ENCODE measurements around the gene TOMM20.
"Not testable (repeated sequence)": the region's sequence is repeated elsewhere in the genome, so short reads cannot be mapped to it uniquely, and the experiment has no call there.

TOMM20 gene

DNA sequence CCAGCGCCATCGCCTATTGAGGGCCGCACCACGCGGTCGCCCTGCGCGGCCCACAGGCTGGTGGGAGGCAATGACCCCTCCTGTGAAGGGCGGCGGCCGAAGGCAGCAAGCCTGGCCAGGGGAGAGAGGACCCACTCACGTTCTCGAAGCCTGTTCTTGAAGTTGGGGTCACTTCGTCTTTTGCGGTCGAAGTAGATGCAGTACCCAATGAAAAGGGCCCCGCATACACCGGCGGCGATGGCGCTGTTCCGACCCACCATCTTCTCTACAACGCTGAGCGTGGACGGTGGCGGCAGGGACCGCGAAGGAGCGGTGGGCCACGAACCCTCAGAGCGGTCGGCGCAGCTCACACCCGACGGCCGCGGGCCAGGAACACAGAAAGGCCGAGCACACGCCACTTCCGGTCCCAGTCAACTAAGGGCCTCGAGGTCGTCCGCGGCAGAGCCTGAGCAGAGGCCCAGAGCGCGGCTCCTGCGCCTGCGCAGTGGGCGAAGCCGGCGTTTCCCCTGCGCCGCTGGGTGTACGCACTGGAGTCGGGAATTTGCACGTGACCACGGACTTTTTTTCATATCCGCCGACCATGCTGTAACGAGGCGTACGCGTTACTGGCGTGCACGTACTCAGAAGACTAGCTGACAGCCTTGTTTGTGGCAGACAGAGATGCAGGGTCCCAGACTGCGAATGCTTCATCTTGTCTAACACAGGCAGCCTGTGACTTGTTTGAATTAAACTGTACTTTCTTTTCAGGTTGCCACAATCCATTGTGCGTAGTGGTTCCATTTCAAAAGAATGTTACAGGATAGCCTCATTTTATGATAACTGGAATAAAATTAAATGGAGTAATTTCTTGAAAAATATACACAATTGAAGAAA, at the start of gene TOMM20:
Gene TOMM20, minus strand, starts transcription at position 382 of the 873 bp plus-strand sequence. Its CDS starts 122 bp downstream, at position 260.
- in situ Hi-C loops (cut with MboI; ENCODE audit: low sequenced_read_pairs) = no loop called here

DNA sequence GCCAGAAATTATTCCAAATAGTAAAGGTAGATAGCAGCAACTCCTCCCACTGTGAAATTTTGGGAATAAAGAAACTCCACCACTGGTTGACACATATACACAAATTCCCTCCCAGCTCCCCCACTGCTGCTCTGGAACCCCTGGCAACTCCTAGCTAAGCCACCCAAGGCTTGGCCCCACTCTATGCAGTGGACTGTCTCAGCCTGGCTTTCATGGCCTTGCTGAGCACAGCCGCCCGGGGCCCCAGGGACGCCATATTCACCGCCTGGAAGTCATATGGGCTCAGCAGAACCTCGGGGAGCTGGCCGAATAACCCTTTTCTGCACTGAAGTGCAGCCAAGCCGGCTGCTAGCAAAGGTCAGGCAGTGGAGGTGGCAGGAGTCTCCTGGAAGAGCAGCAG, 47.8 kb upstream of the TOMM20 start:
- in situ Hi-C loops (cut with MboI; ENCODE audit: low sequenced_read_pairs) = no loop called here

DNA sequence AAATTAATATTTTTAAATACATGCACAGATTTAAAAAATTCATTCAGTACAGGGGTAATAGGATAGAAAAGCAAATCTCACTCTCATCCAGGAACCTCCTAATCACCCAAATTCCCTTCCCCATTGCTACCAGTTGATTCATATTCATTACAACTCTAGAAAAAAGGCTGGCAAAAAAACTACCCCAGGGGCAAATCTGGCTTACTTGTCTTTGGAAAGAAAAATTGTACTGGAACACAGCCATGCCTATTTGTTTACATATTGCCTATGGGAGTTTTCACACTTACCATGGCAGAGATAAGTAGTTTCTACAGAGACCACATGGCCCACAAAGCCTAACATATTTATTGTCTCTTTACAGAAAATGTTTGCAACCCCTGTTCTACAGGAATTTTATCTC, 41.3 kb upstream of the TOMM20 start:
- in situ Hi-C loops (cut with MboI; ENCODE audit: low sequenced_read_pairs) = no loop called here

DNA sequence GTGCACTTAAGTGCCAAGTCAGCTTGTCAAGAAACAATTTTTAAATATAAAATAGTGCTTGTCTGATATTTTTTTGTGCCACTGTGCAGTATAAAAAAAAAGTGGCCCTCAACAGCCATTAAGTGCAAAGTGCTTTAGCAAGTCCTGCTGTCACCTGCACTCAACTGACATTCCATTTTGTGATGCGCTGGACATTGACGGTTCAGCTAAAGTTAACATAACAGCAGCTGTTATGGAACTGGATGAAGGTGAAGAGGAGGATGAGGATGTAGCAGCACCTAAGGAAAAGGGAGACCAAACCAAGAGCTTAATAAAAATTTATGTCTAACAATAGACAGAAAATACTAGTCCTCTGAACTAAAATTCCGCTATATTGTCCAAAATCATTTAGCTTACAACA, 39.7 kb upstream of the TOMM20 start:
- in situ Hi-C loops (cut with MboI; ENCODE audit: low sequenced_read_pairs) = no loop called here

DNA sequence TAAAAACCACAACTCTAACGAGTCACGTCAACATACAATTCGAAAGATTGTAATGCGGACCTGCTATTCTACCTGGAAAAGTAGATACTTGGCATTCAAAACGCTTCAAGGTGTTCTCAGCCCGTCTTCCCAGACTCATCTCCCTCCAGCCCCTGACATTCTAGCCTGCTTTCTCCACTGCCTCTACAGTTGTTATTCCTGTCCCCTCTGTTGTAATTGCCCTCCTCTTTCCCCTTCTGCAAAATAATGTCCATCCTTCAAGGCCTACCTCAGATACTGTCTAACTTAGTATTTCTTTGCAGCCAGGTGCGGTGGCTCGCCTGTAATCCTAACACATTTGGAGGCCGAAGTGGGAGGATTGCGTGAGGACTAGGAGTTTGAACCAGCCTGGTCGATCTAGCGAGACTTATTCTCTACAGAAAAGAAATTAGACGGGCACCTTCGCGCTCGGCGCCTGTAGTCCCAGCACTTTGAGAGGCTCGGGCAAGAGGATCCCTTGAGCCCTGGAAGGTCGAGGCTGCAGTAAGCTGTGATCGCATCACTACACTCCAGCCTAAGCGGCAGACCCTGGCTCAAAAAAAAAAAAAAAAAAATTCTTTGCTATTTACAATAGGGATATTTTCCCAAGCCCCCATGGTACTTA, 33.2 kb upstream of the TOMM20 start:
- in situ Hi-C loops (cut with MboI; ENCODE audit: low sequenced_read_pairs) = no loop called here

DNA sequence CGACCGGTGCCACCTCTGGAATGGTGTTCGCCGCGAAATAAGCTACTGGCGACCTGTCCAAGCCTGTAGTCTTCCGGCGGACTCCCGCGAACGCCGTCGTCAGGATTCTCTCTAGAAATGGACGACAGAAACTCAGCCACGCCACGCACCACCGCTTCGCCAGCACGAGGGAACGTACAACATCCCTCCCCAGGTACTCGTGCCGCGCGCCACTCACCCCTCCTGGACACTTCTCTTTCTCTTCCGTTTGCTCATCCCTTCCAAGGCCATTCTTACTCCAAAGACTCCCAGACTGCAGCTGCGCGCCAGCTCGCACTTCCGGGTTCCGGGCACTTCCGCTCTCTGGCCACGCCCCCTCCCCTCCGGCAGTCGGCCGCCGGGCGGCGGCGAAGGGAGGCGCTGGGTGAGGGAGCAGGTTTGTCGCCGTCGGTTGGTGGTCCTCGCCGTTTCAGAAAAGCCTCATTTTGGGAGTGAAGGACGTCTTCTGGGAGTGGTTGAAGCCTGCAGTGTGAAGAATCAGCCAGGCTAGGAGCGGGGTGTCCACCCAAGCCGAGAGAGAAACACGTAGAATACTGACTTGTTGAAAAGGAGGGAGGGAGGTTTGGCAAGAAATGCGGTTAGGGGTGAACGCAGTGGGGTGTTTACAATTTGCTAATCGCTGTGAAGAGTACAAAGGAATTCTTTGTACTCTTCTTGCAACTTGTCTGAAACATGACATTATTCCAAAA, 32.5 kb upstream of the TOMM20 start, which contains the start of gene RBM34:
Gene RBM34, minus strand, starts transcription at position 294 of the 728 bp plus-strand sequence. Its CDS starts 24 bp downstream, at position 270.
- in situ Hi-C loops (cut with MboI; ENCODE audit: low sequenced_read_pairs) = no loop called here

DNA sequence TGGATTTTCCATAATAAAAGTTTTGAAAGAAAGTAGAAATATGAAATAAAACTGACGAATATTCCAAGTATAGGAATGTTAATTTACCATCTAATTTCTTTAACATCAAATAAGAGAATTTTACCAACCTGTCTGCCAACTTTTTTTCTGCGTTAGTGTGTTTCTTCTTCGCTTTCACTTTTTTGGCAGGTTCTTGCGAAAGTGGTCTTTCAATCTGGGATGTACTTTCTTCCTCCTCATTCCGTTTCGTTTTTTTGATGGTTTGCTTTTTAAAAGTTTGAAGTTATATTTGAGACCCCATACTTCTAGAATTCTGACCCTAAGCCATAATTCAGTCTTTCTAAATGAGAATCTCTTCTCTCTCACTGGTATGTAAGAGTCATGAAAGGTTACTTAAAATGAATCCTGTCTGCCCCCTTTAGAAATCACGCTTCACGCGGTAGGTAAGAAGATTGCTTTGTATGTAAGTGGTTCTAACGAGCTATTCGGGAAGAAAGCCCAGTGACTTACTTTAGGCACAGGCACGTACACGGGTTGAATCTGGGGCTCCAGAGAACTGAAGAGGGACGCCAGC, 31.8 kb upstream of the TOMM20 start:
- in situ Hi-C loops (cut with MboI; ENCODE audit: low sequenced_read_pairs) = no loop called here

DNA sequence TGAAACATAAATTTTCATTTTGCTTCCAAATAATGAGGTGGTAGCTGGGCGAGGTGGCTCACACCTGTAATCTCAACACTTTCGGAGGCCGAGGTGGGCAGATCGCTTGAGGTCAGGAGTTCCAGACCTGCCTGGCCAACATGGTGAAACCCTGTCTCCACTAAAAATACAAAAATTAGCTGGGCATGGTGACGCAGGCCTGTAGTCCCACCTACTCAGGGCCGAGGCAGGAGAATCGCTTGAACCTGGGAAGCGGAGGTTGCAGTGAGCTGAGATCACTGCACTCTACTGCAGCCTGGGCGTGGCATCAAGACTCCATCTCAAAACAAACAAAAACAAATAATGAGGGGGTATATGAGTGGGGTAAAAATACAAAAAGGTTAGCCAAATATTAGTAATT, 31.3 kb upstream of the TOMM20 start:
- in situ Hi-C loops (cut with MboI; ENCODE audit: low sequenced_read_pairs) = not testable (repeated sequence)

DNA sequence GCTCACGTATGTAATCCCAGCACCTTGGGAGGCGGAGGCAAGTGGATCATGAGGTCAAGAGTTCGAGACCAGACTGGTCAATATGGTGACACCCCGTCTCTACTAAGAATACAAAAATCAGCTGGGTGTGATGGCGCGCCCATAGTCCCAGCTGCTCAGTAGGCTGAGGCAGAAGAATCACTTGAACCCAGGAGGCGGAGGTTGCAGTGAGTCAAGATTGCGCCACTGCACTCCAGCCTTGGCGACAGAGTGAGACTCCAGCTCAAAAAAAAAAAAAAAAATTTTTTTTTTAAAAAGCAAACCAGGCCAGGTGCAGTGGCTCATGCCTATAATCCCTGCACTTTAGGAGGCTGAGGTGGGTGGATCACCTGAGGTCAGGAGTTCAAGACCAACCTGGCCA, 30.6 kb upstream of the TOMM20 start:
- in situ Hi-C loops (cut with MboI; ENCODE audit: low sequenced_read_pairs) = not testable (repeated sequence)

DNA sequence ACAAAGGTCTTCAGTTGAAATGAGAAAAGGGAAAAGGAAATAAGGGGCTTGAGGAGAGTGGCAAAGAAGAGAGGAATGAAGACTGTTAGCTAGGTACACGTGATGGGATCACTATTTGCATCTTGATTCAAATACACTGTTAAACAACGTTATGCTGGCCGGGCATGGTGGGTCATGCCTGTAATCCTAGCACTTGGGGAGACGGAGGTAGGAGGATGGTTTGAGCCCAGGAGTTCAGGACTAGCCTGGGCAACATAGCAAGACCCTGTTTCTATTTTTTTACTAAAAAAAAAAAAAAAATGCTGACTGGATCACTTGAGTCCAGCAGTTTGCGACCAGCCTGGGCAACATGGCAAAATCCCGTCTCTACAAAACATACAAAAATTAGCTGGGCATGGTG, 30.0 kb upstream of the TOMM20 start:
- in situ Hi-C loops (cut with MboI; ENCODE audit: low sequenced_read_pairs) = no loop called here

DNA sequence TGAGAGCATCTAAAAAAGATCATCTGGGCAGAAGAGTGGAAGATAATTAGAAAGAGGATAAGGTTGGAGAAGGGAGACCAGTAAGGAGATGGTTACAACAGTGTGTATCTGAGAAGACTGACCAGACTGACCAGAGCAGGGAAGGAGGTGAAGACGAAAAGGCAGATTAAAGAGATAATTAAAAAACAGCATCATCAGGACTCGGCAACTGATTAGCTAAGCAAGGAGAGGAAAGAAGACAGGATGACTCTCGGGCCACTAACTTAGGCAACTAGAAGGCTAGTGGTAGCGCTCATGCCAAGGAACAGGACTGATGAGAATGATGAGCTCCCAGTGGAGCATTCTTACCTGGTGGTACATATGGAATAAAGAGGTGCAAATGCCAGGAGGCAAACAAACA, 28.5 kb upstream of the TOMM20 start:
- in situ Hi-C loops (cut with MboI; ENCODE audit: low sequenced_read_pairs) = no loop called here

DNA sequence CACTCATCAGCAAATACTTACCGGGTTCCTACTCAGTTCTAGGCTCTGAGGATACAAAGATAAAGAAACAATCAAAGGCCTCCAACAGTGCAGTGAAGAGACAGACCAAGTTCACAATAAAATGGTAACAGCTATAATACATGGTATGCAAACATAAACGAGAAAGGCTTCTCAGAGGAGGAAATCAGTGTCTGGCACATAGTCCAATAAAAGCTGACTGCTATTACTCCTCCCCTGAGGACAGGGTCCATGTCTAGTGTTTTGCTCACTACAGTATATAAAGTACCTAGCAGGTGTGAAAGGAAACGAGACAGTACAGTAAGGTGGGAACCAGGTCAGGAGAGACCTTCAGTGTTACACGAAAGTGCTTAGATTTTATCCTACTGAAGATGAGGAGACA, 28.1 kb upstream of the TOMM20 start:
- in situ Hi-C loops (cut with MboI; ENCODE audit: low sequenced_read_pairs) = no loop called here

DNA sequence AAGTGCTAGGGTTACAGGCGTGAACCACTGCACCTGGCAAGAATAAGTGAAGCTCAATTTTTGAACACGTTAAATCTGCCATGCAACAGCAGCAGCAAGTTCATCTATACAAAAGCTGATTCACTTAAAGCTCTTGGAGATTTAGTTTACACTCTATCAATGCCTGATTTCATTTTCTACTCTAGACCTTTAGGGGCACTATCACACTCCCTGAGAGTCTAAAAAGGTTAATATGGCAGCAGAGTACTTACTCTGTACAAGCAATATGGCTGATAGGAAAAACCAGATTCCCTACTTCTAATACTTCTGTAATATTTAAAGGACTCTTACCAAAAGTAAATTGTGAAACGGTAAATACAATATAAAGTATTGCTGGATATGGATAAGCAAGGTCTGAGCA, 27.6 kb upstream of the TOMM20 start:
- in situ Hi-C loops (cut with MboI; ENCODE audit: low sequenced_read_pairs) = no loop called here

DNA sequence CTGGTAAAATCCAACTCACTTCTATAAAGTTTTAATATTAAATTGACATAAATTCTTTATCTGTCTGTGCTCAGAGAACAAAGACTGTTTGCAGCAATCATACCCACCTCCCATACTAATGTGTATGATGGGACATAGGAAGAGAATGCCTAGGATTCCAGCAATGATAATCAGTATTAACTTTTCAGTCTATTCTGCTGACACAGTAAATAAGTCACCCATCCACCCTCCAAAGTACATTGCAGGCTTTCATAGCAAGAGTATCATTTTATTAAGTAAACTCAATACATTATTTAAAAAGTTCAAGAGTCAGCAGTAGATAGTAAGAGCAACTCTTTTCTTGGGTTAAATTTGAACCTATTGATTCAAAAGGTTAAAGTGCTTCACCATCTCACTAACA, 23.6 kb upstream of the TOMM20 start:
- in situ Hi-C loops (cut with MboI; ENCODE audit: low sequenced_read_pairs) = no loop called here

DNA sequence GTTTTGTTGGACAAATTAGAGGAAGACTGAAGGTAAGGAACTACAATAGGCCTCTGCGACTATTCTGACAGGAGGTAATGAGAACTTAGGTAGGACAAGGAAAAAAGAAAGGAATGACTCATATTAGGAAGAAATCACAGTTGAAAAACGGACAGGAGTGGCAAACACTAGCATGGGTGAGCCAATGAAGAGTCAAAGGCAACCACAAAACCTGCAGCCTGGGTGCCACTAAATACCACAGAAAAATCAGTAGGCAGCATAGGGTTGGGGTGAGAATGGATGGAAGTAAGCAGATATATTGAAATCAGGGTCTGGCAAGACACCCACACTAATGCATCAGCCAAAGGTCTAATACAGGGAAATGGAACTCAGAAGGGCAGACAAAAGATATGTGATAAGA, 22.4 kb upstream of the TOMM20 start:
- in situ Hi-C loops (cut with MboI; ENCODE audit: low sequenced_read_pairs) = no loop called here

DNA sequence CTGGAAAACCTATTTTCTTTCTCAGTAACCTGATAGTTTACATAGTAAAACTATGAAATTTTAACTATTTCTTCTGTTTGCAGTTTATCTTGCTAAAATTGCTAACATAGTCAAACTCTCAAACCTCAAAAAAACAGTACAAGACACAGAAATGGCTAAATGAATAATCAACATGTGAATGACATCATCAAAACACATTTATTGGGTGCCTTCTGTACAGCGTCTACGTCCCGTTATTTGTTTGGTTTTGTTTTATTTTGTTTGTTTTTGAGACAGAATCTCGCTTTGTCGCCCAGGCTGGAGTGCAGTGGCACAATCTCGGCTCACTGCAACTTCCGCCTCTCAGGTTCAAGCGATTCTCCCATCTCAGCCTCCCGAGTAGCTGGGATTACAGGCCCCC, 21.2 kb upstream of the TOMM20 start:
- in situ Hi-C loops (cut with MboI; ENCODE audit: low sequenced_read_pairs) = no loop called here

DNA sequence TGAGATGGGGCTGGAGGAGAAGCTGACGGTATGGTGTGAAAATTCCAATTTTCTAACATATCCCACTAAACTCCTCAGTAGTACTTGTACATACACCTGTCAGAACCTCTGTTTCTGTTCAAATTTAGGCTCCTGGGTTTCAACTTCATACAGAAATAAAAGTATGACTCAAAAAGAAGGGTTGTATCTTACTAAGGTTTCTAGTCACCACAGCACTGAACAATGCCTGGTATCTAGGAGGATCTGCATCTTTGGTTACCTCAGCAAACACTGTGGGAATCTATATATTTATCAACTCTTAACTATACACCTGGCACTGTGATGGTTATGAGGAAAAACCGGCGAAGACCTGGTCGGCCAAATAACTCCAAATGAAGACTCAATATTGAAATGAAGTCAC, 18.6 kb upstream of the TOMM20 start:
- in situ Hi-C loops (cut with MboI; ENCODE audit: low sequenced_read_pairs) = no loop called here

DNA sequence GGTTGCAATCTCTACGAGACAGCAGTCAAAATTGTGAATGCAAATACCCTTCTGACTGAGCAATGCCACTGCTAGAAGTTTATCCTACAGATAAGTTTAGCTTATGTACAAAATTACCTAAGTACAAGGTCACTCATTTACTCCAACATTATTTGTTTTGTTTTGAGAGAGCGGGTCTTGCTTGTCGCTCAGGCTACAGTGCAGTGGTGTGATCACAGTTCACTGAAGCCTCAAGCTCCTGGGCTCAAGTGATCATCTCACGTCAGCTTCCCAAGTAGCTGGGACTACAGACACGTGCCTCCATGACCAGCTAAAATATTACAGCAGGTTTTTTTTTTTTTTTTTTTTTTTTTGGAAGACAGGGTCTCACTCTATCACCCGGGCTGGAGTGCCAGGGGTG, 17.0 kb upstream of the TOMM20 start:
- in situ Hi-C loops (cut with MboI; ENCODE audit: low sequenced_read_pairs) = no loop called here

DNA sequence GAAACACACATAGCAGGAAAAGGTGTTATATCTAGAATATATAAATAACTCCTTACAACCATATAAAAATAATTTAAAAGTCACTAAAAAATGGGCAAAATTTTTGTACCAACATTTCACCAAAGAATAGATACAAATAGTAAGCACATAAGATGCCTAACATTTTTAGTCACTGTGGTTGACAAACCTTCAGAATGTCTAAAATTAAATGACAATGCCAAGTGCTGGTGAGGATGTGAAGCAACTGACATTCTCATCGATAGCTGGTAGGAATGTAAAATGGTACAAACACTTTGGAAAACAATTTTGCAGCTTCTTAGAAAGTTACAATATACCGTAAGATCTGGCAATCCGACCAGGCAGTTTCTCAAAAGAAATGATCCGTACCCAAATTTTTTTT, 14.4 kb upstream of the TOMM20 start:
- in situ Hi-C loops (cut with MboI; ENCODE audit: low sequenced_read_pairs) = no loop called here

DNA sequence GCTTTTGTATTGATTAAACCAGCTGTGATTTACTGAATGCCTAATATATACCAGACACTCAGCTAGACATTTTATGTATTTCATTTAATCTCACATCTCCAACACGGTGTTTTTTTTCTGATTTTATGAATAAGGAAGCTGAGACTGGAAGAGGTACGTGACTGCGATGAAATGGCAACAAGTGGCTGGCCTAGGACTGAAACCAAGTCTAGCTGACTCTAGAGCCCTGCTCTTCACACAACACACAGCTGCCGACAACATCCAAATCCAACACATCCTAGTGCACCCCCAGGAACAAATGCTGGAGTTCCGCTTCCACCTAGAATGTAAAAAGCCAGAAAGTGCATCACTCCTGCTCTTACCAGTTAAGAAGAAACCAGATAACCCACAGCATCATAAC, 10.7 kb upstream of the TOMM20 start:
- in situ Hi-C loops (cut with MboI; ENCODE audit: low sequenced_read_pairs) = no loop called here

DNA sequence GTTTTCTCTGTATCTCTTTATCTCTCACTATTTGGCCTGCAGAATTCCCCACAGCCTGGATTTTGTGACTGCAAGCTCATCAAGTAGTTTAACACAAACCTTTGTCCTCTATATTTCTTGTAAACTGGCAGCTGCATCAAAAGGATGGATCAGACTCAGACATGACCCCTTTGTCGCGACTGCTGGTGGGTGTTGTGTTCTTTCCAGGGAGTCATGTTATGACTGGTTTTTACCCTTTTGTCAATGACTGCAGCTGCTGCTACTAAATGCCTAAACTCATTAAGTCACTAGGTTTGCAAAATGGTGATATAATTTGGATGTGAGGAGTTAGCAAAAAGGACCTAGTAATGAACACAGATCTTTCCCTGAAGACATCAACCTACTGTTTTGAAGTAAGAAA, 10.2 kb upstream of the TOMM20 start:
- in situ Hi-C loops (cut with MboI; ENCODE audit: low sequenced_read_pairs) = no loop called here

Measured in HL-60/S4 (cell line).